G401.6 (cell line): Measurements from ENCODE around the gene CEP57.
"Not testable (repeated sequence)": the region's sequence is repeated elsewhere in the genome, so short reads cannot be mapped to it uniquely, and the experiment has no call there.

Experiments used
- FAIRE-seq: peaks from 2 replicates; lab custom pipeline; 2012; peaks lifted over from hg19 to GRCh38; lab: Jason Lieb, UNC

The CEP57 gene

GRCh38 chr11:95863486-95864140, 73.3 kb downstream of the CEP57 start:
- FAIRE-seq: no peak

DNA sequence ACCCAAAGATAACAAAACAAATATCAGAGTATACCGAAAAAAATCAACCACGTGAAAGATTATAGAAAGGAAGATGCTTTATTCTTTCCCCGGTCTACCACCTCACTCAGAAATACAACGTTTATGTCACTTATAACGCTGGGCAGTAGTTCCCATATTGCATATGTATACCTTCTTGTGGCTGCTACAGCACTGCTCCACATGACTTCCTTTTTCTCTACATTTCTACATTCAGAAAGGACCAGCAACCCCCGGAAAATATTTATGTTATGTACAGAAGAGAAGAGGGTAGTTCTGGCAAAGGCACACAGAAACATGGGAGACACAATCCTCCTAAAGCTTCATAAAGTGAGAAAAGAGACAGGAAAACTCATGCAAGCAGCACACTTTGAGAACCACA, 76.8 kb downstream of the CEP57 start:
- FAIRE-seq: no peak

GRCh38 chr11:95870877-95871276, 80.6 kb downstream of the CEP57 start:
- not testable (repeated sequence) for FAIRE-seq

- FAIRE-seq: no peak
Observed at GRCh38 chr11:95877291-95877690, 87.0 kb downstream of the CEP57 start.
